Measurements from ENCODE around the gene FA2H.

- TF ChIP-seq ZSCAN12 (CRISPR knock-in tag; IDR thresholded peaks at IDR 0.05) = no peak
- no peak for TF ChIP-seq SMARCC2 (IDR thresholded peaks at IDR 0.05)
- TF ChIP-seq CHD4 (IDR thresholded peaks at IDR 0.05; ENCODE audit: borderline replicate concordance, low read length) = no peak
- no peak for TF ChIP-seq ZSCAN20 (CRISPR knock-in tag; IDR thresholded peaks at IDR 0.05; ENCODE audit: borderline replicate concordance)
- TF ChIP-seq ZBTB33 (CRISPR knock-in tag; IDR thresholded peaks at IDR 0.05) = no peak
- TF ChIP-seq MLX (CRISPR knock-in tag; IDR thresholded peaks at IDR 0.05) = no peak
- TF ChIP-seq GPN1 (CRISPR knock-in tag; IDR thresholded peaks at IDR 0.05; ENCODE audit: borderline replicate concordance) = no peak
Observed at GRCh38 chr16:74677868-74678267, 96.8 kb downstream of the FA2H start.
